ENCODE data around the gene OMP.

OMP gene

DNA sequence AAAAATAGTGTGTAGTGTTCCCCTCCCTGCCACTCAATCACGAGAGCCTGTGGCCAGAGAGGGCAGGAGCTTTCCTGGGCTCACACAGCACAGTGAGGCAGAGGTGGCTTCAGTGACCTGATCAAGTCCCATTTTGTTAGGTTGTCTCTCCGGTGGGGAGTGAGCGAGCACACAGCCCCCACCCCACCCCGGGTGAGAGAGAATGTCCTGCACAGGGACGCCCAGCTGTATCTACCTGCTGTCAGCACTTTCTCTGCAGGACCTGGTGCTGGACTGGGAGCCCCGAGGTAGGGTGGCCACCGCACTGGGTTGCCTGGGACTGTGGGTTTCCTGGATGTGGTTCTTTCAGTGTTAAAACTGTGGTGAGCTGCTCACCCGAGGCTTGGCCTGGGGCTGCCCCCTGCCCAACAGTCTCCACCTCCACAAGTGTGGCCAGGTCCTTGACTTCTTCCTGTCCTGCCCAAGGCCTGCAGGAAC is 29.8 kb upstream of the OMP start:
- Histone ChIP-seq H2BK12ac (ENCODE audit: low read length in 2 of 2) (peak overlapping the region; percentile 7 to 33), H3K9ac (ENCODE audit: low read length) (peak overlapping the region; percentile 89), H2BK15ac (ENCODE audit: low read depth, poor library complexity, severe bottlenecking) (peak overlapping the region; percentile 73)

GRCh38 chr11:77073328-77074001 is 29.2 kb upstream of the OMP start:
- Histone ChIP-seq H4K91ac (ENCODE audit: low read length) (peak overlapping the region; percentile 79), H3K27ac (ENCODE audit: low read length, poor library complexity, severe bottlenecking) (peak overlapping the region; percentile 84), H2BK12ac (ENCODE audit: low read length in 2 of 2) (peak overlapping the region; percentile 0 to 50), H2AK5ac (ENCODE audit: low read length, severe bottlenecking) (no peak overlapping the region), H2AFZ (ENCODE audit: low read depth, low read length) (no peak overlapping the region), H3K9ac (ENCODE audit: low read length) (peak overlapping the region; percentile 89), H3K9me3 (ENCODE audit: control insufficient read depth, low read length) (peaks cover 5% of the 10 kb centered on the region), H3K36me3 (ENCODE audit: control insufficient read depth in 1 of 2, insufficient read depth in 2 of 2, low read depth in 1 of 2, low read length in 2 of 2) (no peaks in the 10 kb centered on the region), H3K14ac (ENCODE audit: low read length in 2 of 2) (peak overlapping the region in 1 of 2 experiments; percentile 37), H4K8ac (ENCODE audit: low read length) (peak overlapping the region; percentile 93), H3K79me1 (replicated peaks; ENCODE audit: low read length, poor library complexity, severe bottlenecking) (peaks cover 32% of the 10 kb centered on the region), H3K27me3 (ENCODE audit: control insufficient read depth in 1 of 2, insufficient read depth in 1 of 2, low read length in 2 of 2) (no peaks in the 10 kb centered on the region), H3K4ac (ENCODE audit: low read depth in 1 of 2, low read length in 2 of 2) (peak overlapping the region; percentile 33 to 49), H2BK15ac (ENCODE audit: low read depth, poor library complexity, severe bottlenecking) (peak overlapping the region; percentile 62), H3K18ac (ENCODE audit: low read depth in 1 of 2, low read length in 2 of 2) (peak overlapping the region; percentile 87 to 97), H3K4me2 (ENCODE audit: low read length, poor library complexity, severe bottlenecking) (no peak overlapping the region), H3K4me3 (ENCODE audit: insufficient read depth in 1 of 2, low read depth in 1 of 2, low read length in 2 of 2) (peak overlapping the region in 1 of 2 experiments; percentile 63), H3K4me1 (ENCODE audit: control insufficient read depth, insufficient read depth, low read depth, low read length) (peaks cover 26% of the 10 kb centered on the region), H3K23ac (ENCODE audit: low read length in 2 of 2) (no peak overlapping the region), H2BK5ac (ENCODE audit: low read depth, low read length, poor library complexity, severe bottlenecking) (no peak overlapping the region), H2BK120ac (ENCODE audit: low read depth, low read length) (peak overlapping the region; percentile 50)
- 15% methylated on average over 8 of the region's 11 CpGs for WGBS
- peak; percentile 98 for DNase-seq

More for the DNA sequence above, 29.8 kb upstream of the OMP start:
- H3K79me1 ChIP-seq (replicated peaks; ENCODE audit: low read length, poor library complexity, severe bottlenecking): peaks cover 37% of the 10 kb centered on the region
- no peak for DNase-seq
- peak overlapping the region in 1 of 2 experiments; percentile 21 for H3K14ac ChIP-seq (ENCODE audit: low read length in 2 of 2)
- peak overlapping the region; percentile 60 to 79 for H3K18ac ChIP-seq (ENCODE audit: low read depth in 1 of 2, low read length in 2 of 2)
- H3K4me3 ChIP-seq (ENCODE audit: insufficient read depth in 1 of 2, low read depth in 1 of 2, low read length in 2 of 2): peak overlapping the region in 1 of 2 experiments; percentile 31
- no peak overlapping the region for H3K23ac ChIP-seq (ENCODE audit: low read length in 2 of 2)
- peaks cover under 1% of the 10 kb centered on the region for H3K9me3 ChIP-seq (ENCODE audit: control insufficient read depth, low read length)
- H2BK5ac ChIP-seq (ENCODE audit: low read depth, low read length, poor library complexity, severe bottlenecking): no peak overlapping the region
- H3K36me3 ChIP-seq (ENCODE audit: control insufficient read depth in 1 of 2, insufficient read depth in 2 of 2, low read depth in 1 of 2, low read length in 2 of 2): no peaks in the 10 kb centered on the region
- H4K8ac ChIP-seq (ENCODE audit: low read length): peak overlapping the region; percentile 78
- H3K4me1 ChIP-seq (ENCODE audit: control insufficient read depth, insufficient read depth, low read depth, low read length): peaks cover 30% of the 10 kb centered on the region
- peak overlapping the region; percentile 39 for H2BK120ac ChIP-seq (ENCODE audit: low read depth, low read length)
- H3K27ac ChIP-seq (ENCODE audit: low read length, poor library complexity, severe bottlenecking): peak overlapping the region; percentile 63
- H3K27me3 ChIP-seq (ENCODE audit: control insufficient read depth in 1 of 2, insufficient read depth in 1 of 2, low read length in 2 of 2): no peaks in the 10 kb centered on the region
- H2AK5ac ChIP-seq (ENCODE audit: low read length, severe bottlenecking): no peak overlapping the region
- H4K91ac ChIP-seq (ENCODE audit: low read length): peak overlapping the region; percentile 87
- WGBS: 62% methylated on average over 8 of the region's 8 CpGs
- H3K4ac ChIP-seq (ENCODE audit: low read depth in 1 of 2, low read length in 2 of 2): peak overlapping the region; percentile 30 to 38
- no peak overlapping the region for H2AFZ ChIP-seq (ENCODE audit: low read depth, low read length)
- H3K4me2 ChIP-seq (ENCODE audit: low read length, poor library complexity, severe bottlenecking): no peak overlapping the region

DNA sequence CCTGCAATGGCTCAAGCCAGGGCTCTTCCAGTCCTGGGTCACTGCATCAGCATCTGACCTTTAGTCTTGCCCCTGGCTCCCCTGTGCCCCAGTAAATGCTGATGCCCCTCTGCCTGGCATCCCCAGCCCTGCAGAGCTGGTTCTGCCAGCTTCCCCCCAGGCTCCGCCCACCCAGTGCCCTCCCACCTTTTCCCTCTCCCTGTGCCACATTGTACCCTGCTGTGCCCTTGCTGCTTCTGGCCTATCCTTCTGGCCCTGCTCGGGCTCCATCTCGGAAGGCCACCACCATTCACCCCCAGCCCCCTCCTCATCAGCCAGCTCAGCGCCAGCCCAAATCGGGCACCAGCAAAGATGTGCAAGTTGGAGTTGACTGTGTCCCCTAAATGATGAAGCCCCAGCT is 28.4 kb upstream of the OMP start:
- peaks cover 26% of the 10 kb centered on the region for H3K4me1 ChIP-seq (ENCODE audit: control insufficient read depth, insufficient read depth, low read depth, low read length)
- no peak overlapping the region for H3K23ac ChIP-seq (ENCODE audit: low read length in 2 of 2)
- peaks cover 26% of the 10 kb centered on the region for H3K79me1 ChIP-seq (replicated peaks; ENCODE audit: low read length, poor library complexity, severe bottlenecking)
- H3K4me3 ChIP-seq (ENCODE audit: insufficient read depth in 1 of 2, low read depth in 1 of 2, low read length in 2 of 2): peak overlapping the region in 1 of 2 experiments; percentile 63
- H3K9ac ChIP-seq (ENCODE audit: low read length): peak overlapping the region; percentile 89
- peak overlapping the region in 1 of 2 experiments; percentile 36 for H3K14ac ChIP-seq (ENCODE audit: low read length in 2 of 2)
- H2BK12ac ChIP-seq (ENCODE audit: low read length in 2 of 2): peak overlapping the region; percentile 37 to 59
- H3K9me3 ChIP-seq (ENCODE audit: control insufficient read depth, low read length): peaks cover 5% of the 10 kb centered on the region
- peak overlapping the region; percentile 93 for H4K8ac ChIP-seq (ENCODE audit: low read length)
- 100% methylated on average over 5 of the region's 5 CpGs for WGBS
- peak overlapping the region; percentile 30 to 33 for H3K4ac ChIP-seq (ENCODE audit: low read depth in 1 of 2, low read length in 2 of 2)
- no peaks in the 10 kb centered on the region for H3K27me3 ChIP-seq (ENCODE audit: control insufficient read depth in 1 of 2, insufficient read depth in 1 of 2, low read length in 2 of 2)
- H2BK15ac ChIP-seq (ENCODE audit: low read depth, poor library complexity, severe bottlenecking): peak overlapping the region; percentile 71
- no peak overlapping the region for H2BK120ac ChIP-seq (ENCODE audit: low read depth, low read length)
- H3K36me3 ChIP-seq (ENCODE audit: control insufficient read depth in 1 of 2, insufficient read depth in 2 of 2, low read depth in 1 of 2, low read length in 2 of 2): no peaks in the 10 kb centered on the region
- H2BK5ac ChIP-seq (ENCODE audit: low read depth, low read length, poor library complexity, severe bottlenecking): no peak overlapping the region
- no peak overlapping the region for H2AK5ac ChIP-seq (ENCODE audit: low read length, severe bottlenecking)
- peak overlapping the region; percentile 89 for H4K91ac ChIP-seq (ENCODE audit: low read length)
- H2AFZ ChIP-seq (ENCODE audit: low read depth, low read length): no peak overlapping the region
- DNase-seq: no peak
- H3K27ac ChIP-seq (ENCODE audit: low read length, poor library complexity, severe bottlenecking): no peak overlapping the region
- peak overlapping the region; percentile 79 to 87 for H3K18ac ChIP-seq (ENCODE audit: low read depth in 1 of 2, low read length in 2 of 2)
- no peak overlapping the region for H3K4me2 ChIP-seq (ENCODE audit: low read length, poor library complexity, severe bottlenecking)

DNA sequence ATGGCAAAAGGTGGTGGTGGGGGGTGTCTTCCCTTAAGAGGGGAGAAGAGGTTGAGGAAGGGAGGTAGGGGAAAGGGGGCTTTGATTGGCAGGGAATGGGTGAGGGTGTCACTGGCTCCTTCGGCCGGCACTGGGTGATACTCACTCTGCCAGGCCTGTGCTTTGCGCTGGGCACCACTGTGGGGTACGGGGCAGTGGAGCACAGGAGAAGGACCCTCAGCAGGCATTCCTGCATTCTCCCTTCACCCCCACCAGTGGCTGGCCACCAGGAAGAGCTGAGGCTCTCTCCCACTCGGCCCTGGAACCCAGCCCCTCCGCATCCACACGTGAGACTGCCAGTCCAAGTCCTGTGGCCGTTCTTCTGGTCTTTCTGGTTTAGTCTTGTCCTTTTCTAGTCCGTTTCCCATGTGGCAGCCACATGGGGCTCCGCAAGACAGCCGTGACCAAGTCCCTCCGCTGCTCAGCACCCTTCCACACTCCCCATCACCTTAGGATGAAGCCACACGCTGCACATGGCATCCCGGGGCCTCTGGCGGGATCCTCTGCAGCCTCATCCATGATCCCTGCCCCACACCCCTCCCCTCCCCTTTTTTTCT is 27.9 kb upstream of the OMP start:
- peaks cover 26% of the 10 kb centered on the region for H3K4me1 ChIP-seq (ENCODE audit: control insufficient read depth, insufficient read depth, low read depth, low read length)
- peak overlapping the region; percentile 71 for H2BK15ac ChIP-seq (ENCODE audit: low read depth, poor library complexity, severe bottlenecking)
- H2AK5ac ChIP-seq (ENCODE audit: low read length, severe bottlenecking): no peak overlapping the region
- peak overlapping the region in 1 of 2 experiments; percentile 29 for H3K18ac ChIP-seq (ENCODE audit: low read depth in 1 of 2, low read length in 2 of 2)
- no peak overlapping the region for H3K27ac ChIP-seq (ENCODE audit: low read length, poor library complexity, severe bottlenecking)
- H3K4ac ChIP-seq (ENCODE audit: low read depth in 1 of 2, low read length in 2 of 2): no peak overlapping the region
- WGBS: 92% methylated on average over 15 of the region's 15 CpGs
- peaks cover 21% of the 10 kb centered on the region for H3K79me1 ChIP-seq (replicated peaks; ENCODE audit: low read length, poor library complexity, severe bottlenecking)
- H3K9ac ChIP-seq (ENCODE audit: low read length): peak overlapping the region; percentile 89
- no peak overlapping the region for H3K23ac ChIP-seq (ENCODE audit: low read length in 2 of 2)
- H3K36me3 ChIP-seq (ENCODE audit: control insufficient read depth in 1 of 2, insufficient read depth in 2 of 2, low read depth in 1 of 2, low read length in 2 of 2): no peaks in the 10 kb centered on the region
- peak overlapping the region; percentile 44 for H4K91ac ChIP-seq (ENCODE audit: low read length)
- H3K4me3 ChIP-seq (ENCODE audit: insufficient read depth in 1 of 2, low read depth in 1 of 2, low read length in 2 of 2): peak overlapping the region in 1 of 2 experiments; percentile 63
- no peak for DNase-seq
- peak overlapping the region; percentile 1 to 59 for H2BK12ac ChIP-seq (ENCODE audit: low read length in 2 of 2)
- peaks cover 5% of the 10 kb centered on the region for H3K9me3 ChIP-seq (ENCODE audit: control insufficient read depth, low read length)
- H2BK120ac ChIP-seq (ENCODE audit: low read depth, low read length): no peak overlapping the region
- no peaks in the 10 kb centered on the region for H3K27me3 ChIP-seq (ENCODE audit: control insufficient read depth in 1 of 2, insufficient read depth in 1 of 2, low read length in 2 of 2)
- no peak overlapping the region for H2AFZ ChIP-seq (ENCODE audit: low read depth, low read length)
- no peak overlapping the region for H3K4me2 ChIP-seq (ENCODE audit: low read length, poor library complexity, severe bottlenecking)
- no peak overlapping the region for H3K14ac ChIP-seq (ENCODE audit: low read length in 2 of 2)
- H4K8ac ChIP-seq (ENCODE audit: low read length): peak overlapping the region; percentile 8
- H2BK5ac ChIP-seq (ENCODE audit: low read depth, low read length, poor library complexity, severe bottlenecking): no peak overlapping the region

Data from mesenchymal stem cell (in vitro differentiated cells and primary cell).